Fibroblast of lung (primary cell): ENCODE measurements around the gene HNRNPH2.

ENCODE experiments used
- EZH2 ChIP-seq: IDR thresholded peaks from 2 replicates; pipeline ENCODE4 v1.5.1; 2012; ENCODE audit warnings: low read length, control low read depth, mild to moderate bottlenecking; ENCODE audit errors: missing control alignments
- TF ChIP-seq, protein P1 (sequence below), 2 donors: IDR thresholded peaks in 1 of 2; conservative IDR thresholded peaks in 1 of 2; 1 replicate in 1 of 2; 2 replicates in 1 of 2; pipeline ENCODE4 v1.5.1; 2011 to 2012; ENCODE audit warnings: low read length in 2 of 2, control low read depth in 1 of 2, inconsistent platforms in 1 of 2, low read depth in 1 of 2, mild to moderate bottlenecking in 1 of 2

DNA sequence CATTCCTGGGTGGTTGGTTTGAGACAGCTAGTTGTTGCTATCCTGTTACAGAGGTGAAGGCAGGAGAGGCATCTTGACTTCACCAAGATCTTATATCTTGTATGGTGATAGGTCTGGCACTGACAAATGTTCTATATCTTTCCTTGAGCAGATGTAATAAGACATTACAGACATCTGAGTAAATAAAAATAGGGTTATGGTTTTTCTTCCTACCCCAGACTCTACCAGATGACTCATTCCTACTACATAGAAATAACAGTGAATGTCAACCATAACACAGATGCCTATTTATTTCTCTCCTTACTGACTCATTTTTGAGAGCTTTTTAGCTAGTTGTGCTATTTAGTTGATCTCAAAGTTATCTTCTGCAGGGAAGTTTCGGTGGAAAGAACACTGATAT lies 21.9 kb downstream of the HNRNPH2 start:
- TF ChIP-seq, protein P1, sequence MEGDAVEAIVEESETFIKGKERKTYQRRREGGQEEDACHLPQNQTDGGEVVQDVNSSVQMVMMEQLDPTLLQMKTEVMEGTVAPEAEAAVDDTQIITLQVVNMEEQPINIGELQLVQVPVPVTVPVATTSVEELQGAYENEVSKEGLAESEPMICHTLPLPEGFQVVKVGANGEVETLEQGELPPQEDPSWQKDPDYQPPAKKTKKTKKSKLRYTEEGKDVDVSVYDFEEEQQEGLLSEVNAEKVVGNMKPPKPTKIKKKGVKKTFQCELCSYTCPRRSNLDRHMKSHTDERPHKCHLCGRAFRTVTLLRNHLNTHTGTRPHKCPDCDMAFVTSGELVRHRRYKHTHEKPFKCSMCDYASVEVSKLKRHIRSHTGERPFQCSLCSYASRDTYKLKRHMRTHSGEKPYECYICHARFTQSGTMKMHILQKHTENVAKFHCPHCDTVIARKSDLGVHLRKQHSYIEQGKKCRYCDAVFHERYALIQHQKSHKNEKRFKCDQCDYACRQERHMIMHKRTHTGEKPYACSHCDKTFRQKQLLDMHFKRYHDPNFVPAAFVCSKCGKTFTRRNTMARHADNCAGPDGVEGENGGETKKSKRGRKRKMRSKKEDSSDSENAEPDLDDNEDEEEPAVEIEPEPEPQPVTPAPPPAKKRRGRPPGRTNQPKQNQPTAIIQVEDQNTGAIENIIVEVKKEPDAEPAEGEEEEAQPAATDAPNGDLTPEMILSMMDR (conservative IDR thresholded peaks at IDR 0.05 in 1 of 2, IDR thresholded peaks at IDR 0.05 in 1 of 2; ENCODE audit: low read depth in 1 of 2, low read length in 2 of 2) = no peak
- TF ChIP-seq EZH2 = no peak
